H1 (cell line): ENCODE data around the gene VPS37C. TPM values are rescaled to one million over a fixed set of nuclear protein-coding genes. Genes with fewer than 3 reads are reported as not detected.

Experiments used
- CTCF ChIA-PET: fragments of 300-600 bp; sonication (Branson Sonifier 250); formaldehyde crosslinking; loops from one replicate; lab custom pipeline; 2021; ENCODE audit not compliant: partially characterized antibody; lab: Charles Lee
- POLR2A ChIA-PET: fragments of 300-600 bp; sonication (Branson Sonifier 250); formaldehyde crosslinking; loops from one replicate; lab custom pipeline; 2021; ENCODE audit warnings: inconsistent platforms; ENCODE audit not compliant: partially characterized antibody; lab: Charles Lee
- DNase-seq, 2 experiments: peaks; one replicate each; pipeline versions ENCODE4 v3.0.0 to v3.0.0-alpha.2; 2010 to 2022; ENCODE audit warnings: low spot score in 2 of 2, low read depth in 1 of 2, mixed read lengths in 1 of 2
- FAIRE-seq: peaks from 2 replicates; lab custom pipeline; 2011; peaks lifted over from hg19 to GRCh38; lab: Jason Lieb, UNC
- H2AFZ ChIP-seq: 2 replicates; pipeline ENCODE4 v1.8.1; 2012; ENCODE audit warnings: low read length, inconsistent platforms
- H2AK5ac ChIP-seq: 2 replicates; pipeline ENCODE4 v1.6.1; 2013; ENCODE audit warnings: low read depth, low read length
- H2BK120ac ChIP-seq: replicated peaks from 2 replicates; pipeline ENCODE3; 2013; ENCODE audit warnings: low read depth, low read length, inconsistent platforms
- H2BK12ac ChIP-seq: 2 replicates; pipeline ENCODE4 v1.6.1; 2013; ENCODE audit warnings: low read depth, low read length
- H2BK15ac ChIP-seq: 2 replicates; pipeline ENCODE4 v1.6.1; 2013; ENCODE audit warnings: low read length
- H2BK20ac ChIP-seq: 2 replicates; pipeline ENCODE4 v1.6.1; 2013; ENCODE audit warnings: low read length
- H2BK5ac ChIP-seq: 2 replicates; pipeline ENCODE4 v1.6.1; 2013; ENCODE audit warnings: low read depth, low read length
- H3K14ac ChIP-seq: 2 replicates; pipeline ENCODE4 v1.6.1; 2013; ENCODE audit warnings: inconsistent platforms; ENCODE audit not compliant: insufficient read length
- H3K18ac ChIP-seq: 2 replicates; pipeline ENCODE4 v1.6.1; 2013; ENCODE audit warnings: low read length; ENCODE audit errors: extremely low read depth
- H3K23ac ChIP-seq: 2 replicates; pipeline ENCODE4 v1.6.1; 2013; ENCODE audit warnings: inconsistent platforms; ENCODE audit not compliant: insufficient read length
- H3K23me2 ChIP-seq: 2 replicates; pipeline ENCODE4 v1.6.1; 2013; ENCODE audit warnings: low read depth, low read length
- H3K27ac ChIP-seq: 2 replicates; pipeline ENCODE4 v1.6.1; 2011; ENCODE audit warnings: low read depth, low read length, inconsistent platforms
- H3K27me3 ChIP-seq, 4 experiments: replicated peaks in 1 of 4; 1 replicate in 1 of 4; 2 replicates in 3 of 4; pipeline versions ENCODE4 v1.6.1 to v1.8.1; 2011 to 2013; ENCODE audit warnings: low read length in 3 of 4, mild to moderate bottlenecking in 3 of 4, inconsistent platforms in 2 of 4, mixed read lengths in 2 of 4, moderate library complexity in 1 of 4; ENCODE audit not compliant: control insufficient read depth in 3 of 4, insufficient read depth in 3 of 4; ENCODE audit errors: extremely low read depth in 1 of 4
- H3K36me3 ChIP-seq, 4 experiments: 2 replicates each; pipeline versions ENCODE4 v1.6.1 to v1.8.1; 2011 to 2013; ENCODE audit warnings: mild to moderate bottlenecking in 4 of 4, low read length in 3 of 4, moderate library complexity in 2 of 4, control low read depth in 1 of 4, inconsistent platforms in 1 of 4; ENCODE audit not compliant: insufficient read depth in 4 of 4, control insufficient read depth in 2 of 4
- H3K4ac ChIP-seq: replicated peaks from 2 replicates; pipeline ENCODE3; 2013; ENCODE audit warnings: low read length, low read depth, mixed read lengths, inconsistent platforms; ENCODE audit not compliant: insufficient read length
- H3K4me1 ChIP-seq, 4 experiments: replicated peaks in 1 of 4; 1 replicate in 1 of 4; 2 replicates in 3 of 4; pipeline versions ENCODE4 v1.6.1 to v1.8.1; 2011 to 2013; ENCODE audit warnings: low read length in 3 of 4, inconsistent platforms in 2 of 4, mixed read lengths in 1 of 4; ENCODE audit not compliant: insufficient read depth in 4 of 4, control insufficient read depth in 3 of 4
- H3K4me2 ChIP-seq, 2 experiments: 2 replicates each; pipeline versions ENCODE4 v1.6.1 to v1.8.1; 2011 to 2013; ENCODE audit warnings: low read depth in 2 of 2, low read length in 2 of 2, control low read depth in 1 of 2, inconsistent platforms in 1 of 2, mild to moderate bottlenecking in 1 of 2; ENCODE audit not compliant: insufficient read depth in 1 of 2
- H3K4me3 ChIP-seq, 4 experiments: fragments of 200-600, 300-600 bp in 1 of 4; sonication (generic), shearing (Covaris generic), sonication (Bioruptor Twin) in 1 of 4; 2 replicates each; pipeline versions ENCODE4 v1.5.1 to v1.8.1; 2011 to 2016; ENCODE audit warnings: low read length in 4 of 4, low read depth in 3 of 4, control low read depth in 2 of 4, inconsistent platforms in 2 of 4, mild to moderate bottlenecking in 2 of 4, mixed read lengths in 1 of 4, moderate library complexity in 1 of 4; ENCODE audit not compliant: insufficient read depth in 2 of 4; ENCODE audit errors: extremely low read depth in 1 of 4
- H3K56ac ChIP-seq: replicated peaks from 2 replicates; pipeline ENCODE3; 2013; ENCODE audit warnings: low read depth, mild to moderate bottlenecking, mixed read lengths, low read length, inconsistent platforms; ENCODE audit not compliant: insufficient read length
- H3K79me1 ChIP-seq: 2 replicates; pipeline ENCODE4 v1.6.1; 2013; ENCODE audit warnings: low read depth, low read length, control low read depth
- H3K79me2 ChIP-seq, 2 experiments: 2 replicates each; pipeline versions ENCODE4 v1.6.1 to v1.8.1; 2012 to 2013; ENCODE audit warnings: low read length in 2 of 2, mild to moderate bottlenecking in 2 of 2, inconsistent platforms in 1 of 2; ENCODE audit not compliant: insufficient read depth in 2 of 2, control insufficient read depth in 1 of 2
- H3K9ac ChIP-seq, 4 experiments: replicated peaks in 1 of 4; 1 replicate in 1 of 4; 2 replicates in 3 of 4; pipeline versions ENCODE4 v1.6.1 to v1.8.1; 2011 to 2013; ENCODE audit warnings: low read depth in 3 of 4, low read length in 3 of 4, control low read depth in 2 of 4, mild to moderate bottlenecking in 2 of 4, moderate library complexity in 2 of 4, inconsistent platforms in 1 of 4; ENCODE audit errors: extremely low read depth in 1 of 4
- H3K9me3 ChIP-seq, 2 experiments: 2 replicates each; pipeline versions ENCODE4 v1.6.1 to v1.8.1; 2012 to 2013; ENCODE audit warnings: mild to moderate bottlenecking in 2 of 2, moderate library complexity in 2 of 2, control low read depth in 1 of 2, inconsistent platforms in 1 of 2, low read depth in 1 of 2, low read length in 1 of 2, mixed read lengths in 1 of 2; ENCODE audit not compliant: insufficient read depth in 2 of 2
- H4K20me1 ChIP-seq, 2 experiments: replicated peaks in 1 of 2; 2 replicates each; pipeline versions ENCODE3 to v1.8.1; 2011 to 2013; ENCODE audit warnings: inconsistent platforms in 2 of 2, low read length in 2 of 2, mild to moderate bottlenecking in 1 of 2; ENCODE audit not compliant: insufficient read depth in 2 of 2, control insufficient read depth in 1 of 2
- H4K5ac ChIP-seq: 2 replicates; pipeline ENCODE4 v1.6.1; 2013; ENCODE audit warnings: low read length, low read depth, mixed read lengths, inconsistent platforms; ENCODE audit not compliant: insufficient read length
- H4K8ac ChIP-seq: 2 replicates; pipeline ENCODE4 v1.8.0; 2013; ENCODE audit warnings: mild to moderate bottlenecking, moderate library complexity, low read length, inconsistent platforms; ENCODE audit not compliant: insufficient read depth; ENCODE audit errors: extremely low read depth
- H4K91ac ChIP-seq: replicated peaks from 2 replicates; pipeline ENCODE3; 2013; ENCODE audit warnings: low read length, mixed read lengths, inconsistent platforms; ENCODE audit not compliant: insufficient read length
- BACH1 ChIP-seq: IDR thresholded peaks from 2 replicates; pipeline ENCODE4 v1.6.1; 2012; ENCODE audit warnings: low read length, improper control_type of control experiment
- BRCA1 ChIP-seq: IDR thresholded peaks from 2 replicates; pipeline ENCODE4 v1.6.1; 2012; ENCODE audit warnings: low read depth, low read length, improper control_type of control experiment
- CBX8 ChIP-seq: fragments of 300-800, 300-1000 bp; sonication (generic); IDR thresholded peaks from 2 replicates; pipeline ENCODE4 v1.7.1; 2016; ENCODE audit warnings: low read depth, low read length, borderline replicate concordance
- CHD2 ChIP-seq: IDR thresholded peaks from 2 replicates; pipeline ENCODE4 v1.6.1; 2012; ENCODE audit warnings: low read length, improper control_type of control experiment
- GABPA ChIP-seq: IDR thresholded peaks from 2 replicates; pipeline ENCODE4 v1.6.1; 2011; ENCODE audit warnings: mild to moderate bottlenecking, low read length, moderate library complexity, borderline replicate concordance; ENCODE audit not compliant: insufficient read depth
- KDM1A ChIP-seq: fragments of 200-600, 300-600 bp; sonication (generic); IDR thresholded peaks from 2 replicates; pipeline ENCODE4 v1.7.1; 2016; ENCODE audit warnings: mild to moderate bottlenecking, low read length, borderline replicate concordance
- POU5F1 ChIP-seq: IDR thresholded peaks from 2 replicates; pipeline ENCODE4 v1.6.1; 2011; ENCODE audit warnings: low read depth, mild to moderate bottlenecking, low read length, moderate library complexity
- RXRA ChIP-seq: IDR thresholded peaks from 2 replicates; pipeline ENCODE4 v1.6.1; 2011; ENCODE audit warnings: low read depth, mild to moderate bottlenecking, low read length, moderate library complexity; ENCODE audit not compliant: insufficient read depth
- SAP30 ChIP-seq: fragments of 300-600 bp; sonication (generic); IDR thresholded peaks from 2 replicates; pipeline ENCODE4 v1.7.1; 2012; ENCODE audit warnings: low read length, moderate library complexity, mild to moderate bottlenecking, inconsistent platforms; ENCODE audit not compliant: insufficient read depth, insufficient replicate concordance
- SP1 ChIP-seq: IDR thresholded peaks from 2 replicates; pipeline ENCODE4 v1.6.1; 2011; ENCODE audit warnings: low read depth, low read length
- SP4 ChIP-seq: IDR thresholded peaks from 2 replicates; pipeline ENCODE4 v1.6.1; 2012; ENCODE audit warnings: low read length, inconsistent platforms
- TBP ChIP-seq: IDR thresholded peaks from 2 replicates; pipeline ENCODE4 v1.6.1; 2011; ENCODE audit warnings: low read depth, low read length, improper control_type of control experiment
- ZNF274 ChIP-seq: IDR thresholded peaks from 2 replicates; pipeline ENCODE4 v1.7.0; 2012; ENCODE audit warnings: low read length, borderline replicate concordance; ENCODE audit errors: extremely low read depth
- WGBS, 2 experiments: shearing (Covaris generic) in 1 of 2; methylation state at CpG; one replicate each; pipeline versions ENCODE4 v1.1.6 to v1.1.7; 2013 to 2015; ENCODE audit warnings: low lambda C conversion rate in 2 of 2, mixed read lengths in 2 of 2, inconsistent platforms in 1 of 2, low coverage in 1 of 2, missing lambda C conversion rate in 1 of 2; ENCODE audit not compliant: insufficient replicate concordance in 2 of 2, insufficient coverage in 1 of 2, insufficient read length in 1 of 2; ENCODE audit errors: extremely low coverage in 1 of 2, missing lambda C conversion rate in 1 of 2; 5-methylcytosine and 5-hydroxymethylcytosine counted together
- polyA plus RNA-seq, 7 experiments: library from polyadenylated mRNA; depleted of rRNA in 3 of 7; stranded (reverse) in 5 of 7; unstranded in 2 of 7; fragments of >200 nt in 5 of 7; fragments of 200-250 nt in 2 of 7; gene quantifications; 1 replicate in 5 of 7; 2 replicates in 1 of 7; 4 replicates in 1 of 7; pipeline versions ENCODE4 v1.2.1 to v1.2.3, GENCODE V29; 2011 to 2013; ENCODE audit warnings: missing spikeins in 2 of 7, mixed read lengths in 2 of 7
- total RNA-seq: library from RNA; stranded (reverse); fragmentation: NEBNext Ultra II Directional; extraction: Animal tissue kit (Norgen Biotek cat#: 25700); gene quantifications from 2 replicates; pipeline ENCODE4 v1.2.1, GENCODE V29; 2021
- TF ChIP-seq, protein P1 (sequence below): IDR thresholded peaks from 2 replicates; pipeline ENCODE4 v1.6.1; 2012; ENCODE audit warnings: low read length, inconsistent platforms

The VPS37C gene
- total and polyA plus RNA-seq, 2 of the 8 experiments (the other 6 are each of a cell fraction or from before 2014, with no cell fraction given) = 12.9 to 21.0 TPM

DNA sequence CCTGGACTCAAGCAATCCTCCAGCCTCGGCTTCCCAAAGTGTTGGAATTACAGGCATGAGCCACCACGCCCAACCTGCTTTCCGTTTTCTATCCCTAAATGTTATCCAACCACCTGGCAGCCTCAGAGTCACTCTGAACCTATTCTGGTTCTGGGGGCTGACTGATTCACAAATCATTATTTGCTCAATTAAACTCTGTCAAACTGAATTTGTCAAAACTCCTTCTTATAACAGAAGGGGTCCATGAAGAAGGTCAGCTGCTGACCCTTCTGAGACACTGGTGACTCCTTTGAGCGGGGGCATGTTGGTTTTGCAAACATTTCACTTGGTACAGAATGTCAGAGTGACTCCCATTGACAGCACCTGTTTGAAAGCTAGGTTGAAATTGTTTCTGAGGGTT, 1.8 kb upstream of the VPS37C start:
- Histone ChIP-seq H3K27me3 (no peaks in the 10 kb centered on the region), H2BK5ac (no peak overlapping the region), H3K4me2 (no peak overlapping the region; a peak in 1 of 4 replicates), H4K5ac (no peak overlapping the region), H3K27ac (no peak overlapping the region), H2BK15ac (no peak overlapping the region), H3K9me3 (peaks cover 0 to 4% of the 10 kb centered on the region in 2 experiments; a peak in 1 of 4 replicates), H3K4ac (no peak overlapping the region), H4K20me1 (peaks cover 0 to 4% of the 10 kb centered on the region in 2 experiments), H2BK20ac (no peak overlapping the region), H2BK12ac (no peak overlapping the region), H3K9ac (no peak overlapping the region), H3K14ac (no peak overlapping the region), H3K56ac (no peak overlapping the region), H4K91ac (no peak overlapping the region), H3K4me1 (peaks cover 0 to 7% (median 2%) of the 10 kb centered on the region in 4 experiments; a peak in 3 of 7 replicates), H3K79me1 (no peaks in the 10 kb centered on the region; the same call in 1 of the 2 replicates), H2BK120ac (no peak overlapping the region), H3K23me2 (peaks cover 6% of the 10 kb centered on the region), H3K23ac (no peak overlapping the region), H3K4me3 (no peak overlapping the region), H2AFZ (no peak overlapping the region), H3K36me3 (no peaks in the 10 kb centered on the region), H2AK5ac (no peak overlapping the region), H4K8ac (no peak overlapping the region), H3K79me2 (peaks cover 2 to 25% of the 10 kb centered on the region in 2 experiments; a peak in 2 of 4 replicates), H3K18ac (no peak overlapping the region)
- 84% methylated on average over 4 of the region's 4 CpGs; no CpG with 5 or more reads in 1 of the 2 experiments for WGBS, 2 experiments
- no peak for DNase-seq
- ChIA-PET CTCF (no interaction called here), POLR2A (no interaction called here)
- FAIRE-seq = no peak
- TF ChIP-seq CBX8 (no peak), KDM1A (no peak), SP4 (no peak), RXRA (no peak), TBP (no peak), BACH1 (no peak), CHD2 (no peak), BRCA1 (no peak), GABPA (no peak), SP1 (no peak), POU5F1 (no peak), SAP30 (no peak), ZNF274 (no peak)
- TF ChIP-seq, protein P1, sequence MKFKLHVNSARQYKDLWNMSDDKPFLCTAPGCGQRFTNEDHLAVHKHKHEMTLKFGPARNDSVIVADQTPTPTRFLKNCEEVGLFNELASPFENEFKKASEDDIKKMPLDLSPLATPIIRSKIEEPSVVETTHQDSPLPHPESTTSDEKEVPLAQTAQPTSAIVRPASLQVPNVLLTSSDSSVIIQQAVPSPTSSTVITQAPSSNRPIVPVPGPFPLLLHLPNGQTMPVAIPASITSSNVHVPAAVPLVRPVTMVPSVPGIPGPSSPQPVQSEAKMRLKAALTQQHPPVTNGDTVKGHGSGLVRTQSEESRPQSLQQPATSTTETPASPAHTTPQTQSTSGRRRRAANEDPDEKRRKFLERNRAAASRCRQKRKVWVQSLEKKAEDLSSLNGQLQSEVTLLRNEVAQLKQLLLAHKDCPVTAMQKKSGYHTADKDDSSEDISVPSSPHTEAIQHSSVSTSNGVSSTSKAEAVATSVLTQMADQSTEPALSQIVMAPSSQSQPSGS = no peak
